HepG2 (cell line): ENCODE results near the gene TK1. TPM values are rescaled to one million over a fixed set of nuclear protein-coding genes. Genes with fewer than 3 reads are reported as not detected.

ENCODE experiments used
- ZNF383 ChIP-seq: sonication (generic); formaldehyde crosslinking; IDR thresholded peaks from 2 replicates; pipeline ENCODE4 v1.4.0; 2020; ENCODE audit warnings: missing genetic modification reagents, mild to moderate bottlenecking, borderline replicate concordance
- ZNF563 ChIP-seq: sonication (generic); formaldehyde crosslinking; IDR thresholded peaks from 2 replicates; pipeline ENCODE4 v1.8.0; 2022; ENCODE audit warnings: mild to moderate bottlenecking, moderate library complexity, missing genetic modification reagents
- polyA plus RNA-seq, 8 experiments: library from polyadenylated mRNA; depleted of rRNA in 3 of 8; stranded (reverse) in 7 of 8; unstranded in 1 of 8; fragments of >200 nt; fragmentation: Illumina TruSeq in 4 of 8; extraction: Trizol in 4 of 8; gene quantifications; 2 replicates each; pipeline versions ENCODE4 v1.2.1 to v1.2.3, GENCODE V29; 2011 to 2016; ENCODE audit warnings: low read depth in 4 of 8, missing spikeins in 1 of 8, mixed read lengths in 1 of 8; ENCODE audit not compliant: insufficient read depth in 1 of 8
- total RNA-seq, 5 experiments: library from RNA; depleted of rRNA; stranded (reverse); fragments of >200 nt; fragmentation: Illumina TruSeq; extraction: Trizol; gene quantifications; 2 replicates each; pipeline ENCODE4 v1.2.3, GENCODE V29; 2016; ENCODE audit warnings: low read depth in 1 of 5
- TF ChIP-seq, protein P1 (sequence below): sonication (generic); formaldehyde crosslinking; IDR thresholded peaks from 2 replicates; pipeline ENCODE4 v1.4.0; 2020; ENCODE audit warnings: missing genetic modification reagents, borderline replicate concordance
- TF ChIP-seq, protein P2 (sequence below): sonication (generic); formaldehyde crosslinking; IDR thresholded peaks from 2 replicates; pipeline ENCODE4 v1.4.0; 2020; ENCODE audit warnings: mild to moderate bottlenecking, missing genetic modification reagents, borderline replicate concordance
- TF ChIP-seq, protein P3 (sequence below): sonication (generic); formaldehyde crosslinking; IDR thresholded peaks from 2 replicates; pipeline ENCODE4 v1.9.0; 2021; ENCODE audit warnings: missing genetic modification reagents, borderline replicate concordance
- TF ChIP-seq, protein P4 (sequence below): sonication (generic); formaldehyde crosslinking; IDR thresholded peaks from 2 replicates; pipeline ENCODE4 v1.8.0; 2022; ENCODE audit warnings: mild to moderate bottlenecking, missing genetic modification reagents
- TF ChIP-seq, protein P5 (sequence below): sonication (generic); formaldehyde crosslinking; IDR thresholded peaks from 2 replicates; pipeline ENCODE4 v1.5.0; 2020; ENCODE audit warnings: missing genetic modification reagents
- TF ChIP-seq, protein P6 (sequence below): sonication (generic); formaldehyde crosslinking; conservative IDR thresholded peaks from 2 replicates; pipeline ENCODE4 v1.4.0; 2020; ENCODE audit warnings: missing genetic modification reagents
- TF ChIP-seq, protein P7 (sequence below): fragments of 450-650 bp; IDR thresholded peaks from 2 replicates; pipeline ENCODE4 v1.6.1; 2017; ENCODE audit warnings: mild to moderate bottlenecking

The TK1 gene
- total and polyA plus RNA-seq, 2 of the 13 experiments (the other 11 are each of a cell fraction or from before 2014, with no cell fraction given): 45.0 to 96.0 TPM

DNA sequence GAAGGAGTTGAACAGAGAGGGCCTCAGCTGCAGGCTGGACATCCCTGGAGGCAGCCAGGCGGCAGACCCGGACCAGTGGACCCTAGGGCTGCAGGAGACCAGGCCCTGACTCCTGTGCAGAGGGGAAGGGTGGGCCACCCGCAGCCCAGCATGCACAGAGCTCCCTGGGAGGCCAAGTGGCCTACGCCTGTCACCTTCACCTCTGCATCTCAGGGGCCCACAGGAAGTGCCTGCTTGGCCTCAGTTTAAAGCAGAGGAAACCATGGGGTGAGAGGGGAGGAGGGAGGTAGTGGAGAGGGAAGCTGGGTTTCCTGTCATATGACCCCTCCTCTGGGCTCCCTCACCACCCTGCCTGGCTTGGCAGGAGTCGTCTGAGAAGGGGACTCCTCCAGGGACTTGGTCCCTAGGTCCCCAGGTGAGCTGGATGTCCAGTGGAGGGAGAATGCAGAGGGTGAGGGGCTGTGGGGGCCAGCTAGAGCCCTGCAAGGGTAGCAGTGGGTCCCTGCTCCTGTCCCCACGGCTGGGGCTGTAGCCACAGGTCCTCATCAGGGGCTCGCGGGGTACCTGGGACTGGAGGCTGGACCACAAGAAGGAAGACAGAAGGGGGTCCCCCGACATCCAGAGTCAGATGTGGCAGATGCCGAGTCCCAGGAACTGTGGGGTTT, 56.3 kb downstream of the TK1 start, which contains the start of gene TMC8 (continued):
- TF ChIP-seq, protein P1, sequence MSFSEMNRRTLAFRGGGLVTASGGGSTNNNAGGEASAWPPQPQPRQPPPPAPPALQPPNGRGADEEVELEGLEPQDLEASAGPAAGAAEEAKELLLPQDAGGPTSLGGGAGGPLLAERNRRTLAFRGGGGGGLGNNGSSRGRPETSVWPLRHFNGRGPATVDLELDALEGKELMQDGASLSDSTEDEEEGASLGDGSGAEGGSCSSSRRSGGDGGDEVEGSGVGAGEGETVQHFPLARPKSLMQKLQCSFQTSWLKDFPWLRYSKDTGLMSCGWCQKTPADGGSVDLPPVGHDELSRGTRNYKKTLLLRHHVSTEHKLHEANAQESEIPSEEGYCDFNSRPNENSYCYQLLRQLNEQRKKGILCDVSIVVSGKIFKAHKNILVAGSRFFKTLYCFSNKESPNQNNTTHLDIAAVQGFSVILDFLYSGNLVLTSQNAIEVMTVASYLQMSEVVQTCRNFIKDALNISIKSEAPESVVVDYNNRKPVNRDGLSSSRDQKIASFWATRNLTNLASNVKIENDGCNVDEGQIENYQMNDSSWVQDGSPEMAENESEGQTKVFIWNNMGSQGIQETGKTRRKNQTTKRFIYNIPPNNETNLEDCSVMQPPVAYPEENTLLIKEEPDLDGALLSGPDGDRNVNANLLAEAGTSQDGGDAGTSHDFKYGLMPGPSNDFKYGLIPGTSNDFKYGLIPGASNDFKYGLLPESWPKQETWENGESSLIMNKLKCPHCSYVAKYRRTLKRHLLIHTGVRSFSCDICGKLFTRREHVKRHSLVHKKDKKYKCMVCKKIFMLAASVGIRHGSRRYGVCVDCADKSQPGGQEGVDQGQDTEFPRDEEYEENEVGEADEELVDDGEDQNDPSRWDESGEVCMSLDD: no peak
- no peak for TF ChIP-seq ZNF383 (CRISPR knock-in tag)
- TF ChIP-seq, protein P2, sequence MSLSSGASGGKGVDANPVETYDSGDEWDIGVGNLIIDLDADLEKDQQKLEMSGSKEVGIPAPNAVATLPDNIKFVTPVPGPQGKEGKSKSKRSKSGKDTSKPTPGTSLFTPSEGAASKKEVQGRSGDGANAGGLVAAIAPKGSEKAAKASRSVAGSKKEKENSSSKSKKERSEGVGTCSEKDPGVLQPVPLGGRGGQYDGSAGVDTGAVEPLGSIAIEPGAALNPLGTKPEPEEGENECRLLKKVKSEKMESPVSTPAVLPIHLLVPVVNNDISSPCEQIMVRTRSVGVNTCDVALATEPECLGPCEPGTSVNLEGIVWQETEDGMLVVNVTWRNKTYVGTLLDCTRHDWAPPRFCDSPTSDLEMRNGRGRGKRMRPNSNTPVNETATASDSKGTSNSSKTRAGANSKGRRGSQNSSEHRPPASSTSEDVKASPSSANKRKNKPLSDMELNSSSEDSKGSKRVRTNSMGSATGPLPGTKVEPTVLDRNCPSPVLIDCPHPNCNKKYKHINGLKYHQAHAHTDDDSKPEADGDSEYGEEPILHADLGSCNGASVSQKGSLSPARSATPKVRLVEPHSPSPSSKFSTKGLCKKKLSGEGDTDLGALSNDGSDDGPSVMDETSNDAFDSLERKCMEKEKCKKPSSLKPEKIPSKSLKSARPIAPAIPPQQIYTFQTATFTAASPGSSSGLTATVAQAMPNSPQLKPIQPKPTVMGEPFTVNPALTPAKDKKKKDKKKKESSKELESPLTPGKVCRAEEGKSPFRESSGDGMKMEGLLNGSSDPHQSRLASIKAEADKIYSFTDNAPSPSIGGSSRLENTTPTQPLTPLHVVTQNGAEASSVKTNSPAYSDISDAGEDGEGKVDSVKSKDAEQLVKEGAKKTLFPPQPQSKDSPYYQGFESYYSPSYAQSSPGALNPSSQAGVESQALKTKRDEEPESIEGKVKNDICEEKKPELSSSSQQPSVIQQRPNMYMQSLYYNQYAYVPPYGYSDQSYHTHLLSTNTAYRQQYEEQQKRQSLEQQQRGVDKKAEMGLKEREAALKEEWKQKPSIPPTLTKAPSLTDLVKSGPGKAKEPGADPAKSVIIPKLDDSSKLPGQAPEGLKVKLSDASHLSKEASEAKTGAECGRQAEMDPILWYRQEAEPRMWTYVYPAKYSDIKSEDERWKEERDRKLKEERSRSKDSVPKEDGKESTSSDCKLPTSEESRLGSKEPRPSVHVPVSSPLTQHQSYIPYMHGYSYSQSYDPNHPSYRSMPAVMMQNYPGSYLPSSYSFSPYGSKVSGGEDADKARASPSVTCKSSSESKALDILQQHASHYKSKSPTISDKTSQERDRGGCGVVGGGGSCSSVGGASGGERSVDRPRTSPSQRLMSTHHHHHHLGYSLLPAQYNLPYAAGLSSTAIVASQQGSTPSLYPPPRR (CRISPR knock-in tag): no peak
- TF ChIP-seq, protein P3, sequence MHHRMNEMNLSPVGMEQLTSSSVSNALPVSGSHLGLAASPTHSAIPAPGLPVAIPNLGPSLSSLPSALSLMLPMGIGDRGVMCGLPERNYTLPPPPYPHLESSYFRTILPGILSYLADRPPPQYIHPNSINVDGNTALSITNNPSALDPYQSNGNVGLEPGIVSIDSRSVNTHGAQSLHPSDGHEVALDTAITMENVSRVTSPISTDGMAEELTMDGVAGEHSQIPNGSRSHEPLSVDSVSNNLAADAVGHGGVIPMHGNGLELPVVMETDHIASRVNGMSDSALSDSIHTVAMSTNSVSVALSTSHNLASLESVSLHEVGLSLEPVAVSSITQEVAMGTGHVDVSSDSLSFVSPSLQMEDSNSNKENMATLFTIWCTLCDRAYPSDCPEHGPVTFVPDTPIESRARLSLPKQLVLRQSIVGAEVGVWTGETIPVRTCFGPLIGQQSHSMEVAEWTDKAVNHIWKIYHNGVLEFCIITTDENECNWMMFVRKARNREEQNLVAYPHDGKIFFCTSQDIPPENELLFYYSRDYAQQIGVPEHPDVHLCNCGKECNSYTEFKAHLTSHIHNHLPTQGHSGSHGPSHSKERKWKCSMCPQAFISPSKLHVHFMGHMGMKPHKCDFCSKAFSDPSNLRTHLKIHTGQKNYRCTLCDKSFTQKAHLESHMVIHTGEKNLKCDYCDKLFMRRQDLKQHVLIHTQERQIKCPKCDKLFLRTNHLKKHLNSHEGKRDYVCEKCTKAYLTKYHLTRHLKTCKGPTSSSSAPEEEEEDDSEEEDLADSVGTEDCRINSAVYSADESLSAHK (CRISPR knock-in tag): no peak
- TF ChIP-seq ZNF563 (CRISPR knock-in tag): peak; percentile 74; the same call in 1 of the 2 replicates
- TF ChIP-seq, protein P4, sequence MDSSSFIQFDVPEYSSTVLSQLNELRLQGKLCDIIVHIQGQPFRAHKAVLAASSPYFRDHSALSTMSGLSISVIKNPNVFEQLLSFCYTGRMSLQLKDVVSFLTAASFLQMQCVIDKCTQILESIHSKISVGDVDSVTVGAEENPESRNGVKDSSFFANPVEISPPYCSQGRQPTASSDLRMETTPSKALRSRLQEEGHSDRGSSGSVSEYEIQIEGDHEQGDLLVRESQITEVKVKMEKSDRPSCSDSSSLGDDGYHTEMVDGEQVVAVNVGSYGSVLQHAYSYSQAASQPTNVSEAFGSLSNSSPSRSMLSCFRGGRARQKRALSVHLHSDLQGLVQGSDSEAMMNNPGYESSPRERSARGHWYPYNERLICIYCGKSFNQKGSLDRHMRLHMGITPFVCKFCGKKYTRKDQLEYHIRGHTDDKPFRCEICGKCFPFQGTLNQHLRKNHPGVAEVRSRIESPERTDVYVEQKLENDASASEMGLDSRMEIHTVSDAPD (CRISPR knock-in tag): no peak
- TF ChIP-seq, protein P5, sequence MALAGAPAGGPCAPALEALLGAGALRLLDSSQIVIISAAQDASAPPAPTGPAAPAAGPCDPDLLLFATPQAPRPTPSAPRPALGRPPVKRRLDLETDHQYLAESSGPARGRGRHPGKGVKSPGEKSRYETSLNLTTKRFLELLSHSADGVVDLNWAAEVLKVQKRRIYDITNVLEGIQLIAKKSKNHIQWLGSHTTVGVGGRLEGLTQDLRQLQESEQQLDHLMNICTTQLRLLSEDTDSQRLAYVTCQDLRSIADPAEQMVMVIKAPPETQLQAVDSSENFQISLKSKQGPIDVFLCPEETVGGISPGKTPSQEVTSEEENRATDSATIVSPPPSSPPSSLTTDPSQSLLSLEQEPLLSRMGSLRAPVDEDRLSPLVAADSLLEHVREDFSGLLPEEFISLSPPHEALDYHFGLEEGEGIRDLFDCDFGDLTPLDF (CRISPR knock-in tag): no peak
- TF ChIP-seq, protein P6, sequence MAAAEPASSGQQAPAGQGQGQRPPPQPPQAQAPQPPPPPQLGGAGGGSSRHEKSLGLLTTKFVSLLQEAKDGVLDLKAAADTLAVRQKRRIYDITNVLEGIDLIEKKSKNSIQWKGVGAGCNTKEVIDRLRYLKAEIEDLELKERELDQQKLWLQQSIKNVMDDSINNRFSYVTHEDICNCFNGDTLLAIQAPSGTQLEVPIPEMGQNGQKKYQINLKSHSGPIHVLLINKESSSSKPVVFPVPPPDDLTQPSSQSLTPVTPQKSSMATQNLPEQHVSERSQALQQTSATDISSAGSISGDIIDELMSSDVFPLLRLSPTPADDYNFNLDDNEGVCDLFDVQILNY (CRISPR knock-in tag): no peak
- TF ChIP-seq, protein P7, sequence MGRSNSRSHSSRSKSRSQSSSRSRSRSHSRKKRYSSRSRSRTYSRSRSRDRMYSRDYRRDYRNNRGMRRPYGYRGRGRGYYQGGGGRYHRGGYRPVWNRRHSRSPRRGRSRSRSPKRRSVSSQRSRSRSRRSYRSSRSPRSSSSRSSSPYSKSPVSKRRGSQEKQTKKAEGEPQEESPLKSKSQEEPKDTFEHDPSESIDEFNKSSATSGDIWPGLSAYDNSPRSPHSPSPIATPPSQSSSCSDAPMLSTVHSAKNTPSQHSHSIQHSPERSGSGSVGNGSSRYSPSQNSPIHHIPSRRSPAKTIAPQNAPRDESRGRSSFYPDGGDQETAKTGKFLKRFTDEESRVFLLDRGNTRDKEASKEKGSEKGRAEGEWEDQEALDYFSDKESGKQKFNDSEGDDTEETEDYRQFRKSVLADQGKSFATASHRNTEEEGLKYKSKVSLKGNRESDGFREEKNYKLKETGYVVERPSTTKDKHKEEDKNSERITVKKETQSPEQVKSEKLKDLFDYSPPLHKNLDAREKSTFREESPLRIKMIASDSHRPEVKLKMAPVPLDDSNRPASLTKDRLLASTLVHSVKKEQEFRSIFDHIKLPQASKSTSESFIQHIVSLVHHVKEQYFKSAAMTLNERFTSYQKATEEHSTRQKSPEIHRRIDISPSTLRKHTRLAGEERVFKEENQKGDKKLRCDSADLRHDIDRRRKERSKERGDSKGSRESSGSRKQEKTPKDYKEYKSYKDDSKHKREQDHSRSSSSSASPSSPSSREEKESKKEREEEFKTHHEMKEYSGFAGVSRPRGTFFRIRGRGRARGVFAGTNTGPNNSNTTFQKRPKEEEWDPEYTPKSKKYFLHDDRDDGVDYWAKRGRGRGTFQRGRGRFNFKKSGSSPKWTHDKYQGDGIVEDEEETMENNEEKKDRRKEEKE: no peak
